AG09309 (cell line): ENCODE results near the gene PLXNB2.

Source experiments
- DNase-seq: peaks from one replicate; pipeline ENCODE4 v3.0.0-alpha.2; 2010; ENCODE audit warnings: low read depth
- H3K4me3 ChIP-seq: 2 replicates; pipeline ENCODE4 v1.5.1; 2011; ENCODE audit warnings: mild to moderate bottlenecking, low read depth, low read length, moderate library complexity; ENCODE audit not compliant: control insufficient read depth
- CTCF ChIP-seq: IDR thresholded peaks from 2 replicates; pipeline ENCODE4 v1.5.1; 2011; ENCODE audit warnings: mild to moderate bottlenecking, low read depth, low read length, inconsistent platforms; ENCODE audit not compliant: insufficient read depth, control insufficient read depth; ENCODE audit errors: missing control alignments

The PLXNB2 gene

GRCh38 chr22:50225200-50225969 is 82.1 kb downstream of the PLXNB2 start:
- H3K4me3 ChIP-seq = no peak overlapping the region
- no peak for TF ChIP-seq CTCF
- no peak for DNase-seq
